GM12878 (cell line): ENCODE results near the gene AMER2. TPM values are rescaled to one million over a fixed set of nuclear protein-coding genes. Genes with fewer than 3 reads are reported as not detected.

ENCODE experiments used
- ATAC-seq: fragments of 200-7000 bp; cut with Tn5 transposase; 3 replicates; pipeline ENCODE4 v1.9.1; 2020; ENCODE audit warnings: mild to moderate bottlenecking, moderate library complexity
- BruUV-seq: library from RNA; stranded (reverse); fragments of 400-500 nt; replicated peaks from 2 replicates; lab custom pipeline; 2021; lab: Mats Ljungman, UMichigan
- CTCF ChIA-PET: fragments of 300-600 bp; sonication (Branson Sonifier 250); formaldehyde crosslinking; extraction: SDS; loops from one replicate; lab custom pipeline; 2021; ENCODE audit warnings: inconsistent platforms; lab: Yijun Ruan, JAX
- POLR2A ChIA-PET: fragments of 350-600 bp; formaldehyde crosslinking; extraction: SDS; loops from one replicate; lab custom pipeline; 2021; ENCODE audit warnings: inconsistent platforms; lab: Charles Lee
- RAD21 ChIA-PET: fragments of 300-600 bp; sonication (Branson Sonifier 250); formaldehyde crosslinking; loops from one replicate; lab custom pipeline; 2023; ENCODE audit warnings: antibody characterized with exemption; ENCODE audit not compliant: unreplicated experiment; lab: Charles Lee
- SMC1A ChIA-PET: fragments of 300-600 bp; sonication (Branson Sonifier 250); formaldehyde crosslinking; loops from one replicate; lab custom pipeline; 2023; ENCODE audit not compliant: unreplicated experiment, uncharacterized antibody; lab: Charles Lee
- DNase-seq: peaks from one replicate; pipeline ENCODE4 v3.0.0-alpha.2; 2011; ENCODE audit warnings: low read depth, low spot score
- FAIRE-seq: peaks from 3 replicates; lab custom pipeline; 2011; peaks lifted over from hg19 to GRCh38; lab: Jason Lieb, UNC
- H2AFZ ChIP-seq: 2 replicates; pipeline ENCODE4 v1.6.0; 2011; ENCODE audit warnings: low read depth, low read length, control low read depth; ENCODE audit not compliant: control insufficient read depth
- H3K27ac ChIP-seq: 2 replicates; pipeline ENCODE4 v1.5.1; 2011; ENCODE audit warnings: control low read depth; ENCODE audit not compliant: control insufficient read depth, insufficient read depth
- H3K27me3 ChIP-seq, 2 experiments: replicated peaks in 1 of 2; 2 replicates each; pipeline versions ENCODE4 v1.6.0 to v1.6.1; 2011; ENCODE audit warnings: low read length in 1 of 2; ENCODE audit not compliant: control insufficient read depth in 2 of 2, insufficient read depth in 2 of 2
- H3K36me3 ChIP-seq, 2 experiments: 2 replicates each; pipeline ENCODE4 v1.5.1; 2011; ENCODE audit warnings: low read length in 1 of 2; ENCODE audit not compliant: control insufficient read depth in 2 of 2, insufficient read depth in 2 of 2
- H3K4me1 ChIP-seq: 2 replicates; pipeline ENCODE4 v1.6.1; 2011; ENCODE audit warnings: mild to moderate bottlenecking, low read length, moderate library complexity, mixed read lengths; ENCODE audit not compliant: control insufficient read depth, insufficient read depth
- H3K4me2 ChIP-seq: 2 replicates; pipeline ENCODE4 v1.6.0; 2011; ENCODE audit warnings: control low read depth; ENCODE audit not compliant: control insufficient read depth, insufficient read depth
- H3K4me3 ChIP-seq: fragments of 200-600 bp; sonication (generic); 2 replicates; pipeline ENCODE4 v1.5.1; 2016
- H3K79me2 ChIP-seq: 2 replicates; pipeline ENCODE4 v1.6.0; 2011; ENCODE audit warnings: low read length; ENCODE audit not compliant: control insufficient read depth, insufficient read depth
- H3K9ac ChIP-seq: 2 replicates; pipeline ENCODE4 v1.8.0; 2011; ENCODE audit warnings: low read length, control low read depth, mixed read lengths; ENCODE audit not compliant: control insufficient read depth, insufficient read depth
- H3K9me3 ChIP-seq: replicated peaks from 3 replicates; pipeline ENCODE4 v1.5.1; 2011; ENCODE audit warnings: mild to moderate bottlenecking, low read length; ENCODE audit not compliant: control insufficient read depth, insufficient read depth
- H4K20me1 ChIP-seq: 2 replicates; pipeline ENCODE4 v1.6.0; 2011; ENCODE audit not compliant: control insufficient read depth, insufficient read depth
- CBFB ChIP-seq: IDR thresholded peaks from 2 replicates; pipeline ENCODE4 v1.6.1; 2016; ENCODE audit warnings: antibody characterized with exemption, low read depth
- CUX1 ChIP-seq: IDR thresholded peaks from 2 replicates; pipeline ENCODE4 v1.6.1; 2012; ENCODE audit warnings: improper control_type of control experiment, low read depth, low read length; ENCODE audit not compliant: insufficient replicate concordance
- ETV6 ChIP-seq, 2 experiments: fragments of 450-650 bp in 1 of 2; IDR thresholded peaks in 1 of 2; conservative IDR thresholded peaks in 1 of 2; 2 replicates each; pipeline ENCODE4 v1.6.1; 2014; ENCODE audit warnings: antibody characterized with exemption in 1 of 2, borderline replicate concordance in 1 of 2, low read depth in 1 of 2, mild to moderate bottlenecking in 1 of 2, moderate library complexity in 1 of 2
- FOXM1 ChIP-seq: IDR thresholded peaks from 2 replicates; pipeline ENCODE4 v1.6.1; 2012; ENCODE audit warnings: low read depth, mild to moderate bottlenecking, inconsistent platforms, low read length, moderate library complexity
- HDAC2 ChIP-seq: fragments of 200-600 bp; sonication (generic); IDR thresholded peaks from 2 replicates; pipeline ENCODE4 v1.6.1; 2017
- IRF4 ChIP-seq: IDR thresholded peaks from 2 replicates; pipeline ENCODE4 v1.6.1; 2011; ENCODE audit warnings: low read depth, low read length
- NKRF ChIP-seq: fragments of 450-650 bp; conservative IDR thresholded peaks from 2 replicates; pipeline ENCODE4 v1.6.1; 2017; ENCODE audit warnings: mild to moderate bottlenecking, moderate library complexity
- POLR2AphosphoS2 ChIP-seq: IDR thresholded peaks from 2 replicates; pipeline ENCODE4 v1.6.1; 2011; ENCODE audit warnings: low read depth, mild to moderate bottlenecking, low read length, improper control_type of control experiment, moderate library complexity
- TAF1 ChIP-seq: IDR thresholded peaks from 2 replicates; pipeline ENCODE4 v1.6.1; 2011; ENCODE audit warnings: mild to moderate bottlenecking, low read depth, low read length, borderline replicate concordance
- TCF3 ChIP-seq: IDR thresholded peaks from 2 replicates; pipeline ENCODE4 v1.6.1; 2012; ENCODE audit warnings: low read depth, mild to moderate bottlenecking, low read length, borderline replicate concordance; ENCODE audit not compliant: insufficient read depth
- WRNIP1 ChIP-seq: IDR thresholded peaks from 2 replicates; pipeline ENCODE4 v1.6.1; 2011; ENCODE audit warnings: low read depth, low read length, improper control_type of control experiment, borderline replicate concordance
- ZNF217 ChIP-seq: fragments of 450-650 bp; IDR thresholded peaks from 2 replicates; pipeline ENCODE4 v1.6.1; 2017; ENCODE audit warnings: antibody characterized with exemption, mild to moderate bottlenecking
- ZNF274 ChIP-seq: IDR thresholded peaks from one replicate; pipeline ENCODE4 v1.8.0; 2011; ENCODE audit not compliant: insufficient read length, insufficient read depth
- WGBS: methylation state at CpG from one replicate; pipeline ENCODE4 v1.1.6; 2016; ENCODE audit warnings: low lambda C conversion rate; ENCODE audit not compliant: insufficient replicate concordance, insufficient coverage; ENCODE audit errors: missing lambda C conversion rate; 5-methylcytosine and 5-hydroxymethylcytosine counted together
- in situ Hi-C: fragments of 300-500 bp; cut with MboI; formaldehyde crosslinking; loops from 9 replicates; pipeline ENCODE4 v1.14.3; 2018; ENCODE audit warnings: mixed read lengths
- intact Hi-C: fragments of 100-400 bp; cut with micrococcal nuclease; formaldehyde crosslinking; loops from one replicate; pipeline ENCODE4 v1.14.2; 2022; ENCODE audit not compliant: unreplicated experiment
- polyA plus RNA-seq, 11 experiments: library from polyadenylated mRNA; depleted of rRNA in 4 of 11; unstranded in 6 of 11; stranded (reverse) in 5 of 11; fragments of >200 nt; fragmentation: Nextera tagmentation in 4 of 11; fragmentation: Illumina TruSeq in 1 of 11; extraction: Ambion mirVana in 4 of 11; extraction: Trizol in 1 of 11; gene quantifications; 1 replicate in 1 of 11; 2 replicates in 10 of 11; pipeline versions ENCODE4 v1.2.1 to v1.2.3, GENCODE V29; 2011 to 2016; ENCODE audit warnings: inconsistent platforms in 2 of 11, missing spikeins in 2 of 11, low read depth in 1 of 11
- total RNA-seq, 4 experiments: library from RNA; depleted of rRNA in 3 of 4; stranded (reverse); fragments of >200 nt in 3 of 4; fragmentation: Illumina TruSeq in 1 of 4; extraction: Trizol in 1 of 4; gene quantifications; 2 replicates each; pipeline versions ENCODE4 v1.2.1 to v1.2.3, GENCODE V29; 2013 to 2021

The AMER2 gene
- total and polyA plus RNA-seq, 10 of the 15 experiments (the other 5 are each of a cell fraction or from before 2014, with no cell fraction given): 0.01 to 0.34 (median 0.21) TPM

- TF ChIP-seq TCF3: no peak
- no peak for TF ChIP-seq NKRF
- TF ChIP-seq, all 136 proteins: peak for 0
Observed at GRCh38 chr13:25198647-25199046, 26.6 kb upstream of the AMER2 start (continued).

GRCh38 chr13:25196971-25197370, 24.9 kb upstream of the AMER2 start:
- Histone ChIP-seq H3K36me3 (no peaks in the 10 kb centered on the region), H3K9ac (no peak overlapping the region), H3K4me1 (no peaks in the 10 kb centered on the region), H3K9me3 (no peaks in the 10 kb centered on the region), H4K20me1 (no peaks in the 10 kb centered on the region), H3K79me2 (no peaks in the 10 kb centered on the region), H2AFZ (no peak overlapping the region), H3K27me3 (no peaks in the 10 kb centered on the region; a peak in 1 of 4 replicates), H3K4me2 (no peak overlapping the region), H3K27ac (no peak overlapping the region), H3K4me3 (no peak overlapping the region)
- intact Hi-C loops (no loop called here), in situ Hi-C loops (no loop called here)
- CTCF ChIA-PET: no interaction called here
- no TSS peak for BruUV-seq
- 85% methylated on average over 11 of the region's 11 CpGs for WGBS
- SMC1A ChIA-PET: no interaction called here
- RAD21 ChIA-PET: no interaction called here
- DNase-seq: no peak
- POLR2A ChIA-PET: no interaction called here
- FAIRE-seq: no peak
- no peak for ATAC-seq
- no peak for TF ChIP-seq ETV6 (conservative IDR thresholded peaks at IDR 0.05 in 1 of 2, IDR thresholded peaks at IDR 0.05 in 1 of 2; ENCODE audit: borderline replicate concordance in 1 of 2, low read depth in 1 of 2)
- no peak for TF ChIP-seq IRF4
- TF ChIP-seq ZNF274: no peak
- no peak for TF ChIP-seq CUX1
- TF ChIP-seq FOXM1: no peak
- no peak for TF ChIP-seq ZNF217
- no peak for TF ChIP-seq CBFB
- TF ChIP-seq TAF1: no peak
- no peak for TF ChIP-seq POLR2AphosphoS2
- TF ChIP-seq HDAC2: no peak
- no peak for TF ChIP-seq WRNIP1
